Kidney glomerular epithelial cell (primary cell): ENCODE data around the gene MYO5B.

ENCODE experiments used
- DNase-seq: peaks from one replicate; lab custom pipeline; 2025; lab: John Stamatoyannopoulos, UW

The MYO5B gene

DNA sequence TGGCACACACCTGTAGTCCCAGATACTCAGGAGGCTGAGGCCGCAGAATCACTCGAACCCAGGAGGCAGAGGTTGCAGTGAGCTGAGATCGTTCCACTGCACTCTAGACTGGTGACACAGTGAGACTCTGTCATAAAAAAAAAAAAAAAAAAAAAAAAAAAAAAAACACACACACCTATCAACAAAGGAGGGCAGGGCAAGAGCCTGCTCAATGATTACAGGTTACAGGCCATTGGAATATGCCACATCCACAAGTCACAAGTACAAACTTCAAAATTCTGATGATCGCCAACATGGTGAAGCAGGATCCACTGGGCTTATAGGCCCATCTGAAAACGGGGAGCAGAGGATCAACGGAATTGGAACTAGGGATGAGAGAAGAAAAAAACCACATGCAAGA is 6.3 kb downstream of the MYO5B start:
- DNase-seq = no peak

DNA sequence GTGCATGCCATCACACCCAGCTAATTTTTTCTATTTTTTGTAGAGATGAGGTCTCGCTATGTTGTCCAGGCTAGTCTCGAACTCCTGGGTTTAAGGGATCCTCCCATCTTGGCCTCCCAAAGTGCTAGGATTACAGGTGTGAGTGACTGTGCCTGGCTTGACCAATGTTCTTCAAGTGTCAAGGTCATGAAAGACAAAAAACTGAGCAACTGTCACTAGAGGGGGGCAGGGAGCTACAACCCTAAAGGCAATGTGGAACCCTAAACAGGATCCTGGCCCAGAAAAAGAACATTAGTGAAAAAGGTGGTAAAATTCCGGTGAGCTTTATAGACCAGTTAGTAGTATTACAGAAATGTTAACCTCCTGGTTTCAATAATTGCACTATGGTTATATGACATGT is 7.3 kb downstream of the MYO5B start:
- no peak for DNase-seq

DNA sequence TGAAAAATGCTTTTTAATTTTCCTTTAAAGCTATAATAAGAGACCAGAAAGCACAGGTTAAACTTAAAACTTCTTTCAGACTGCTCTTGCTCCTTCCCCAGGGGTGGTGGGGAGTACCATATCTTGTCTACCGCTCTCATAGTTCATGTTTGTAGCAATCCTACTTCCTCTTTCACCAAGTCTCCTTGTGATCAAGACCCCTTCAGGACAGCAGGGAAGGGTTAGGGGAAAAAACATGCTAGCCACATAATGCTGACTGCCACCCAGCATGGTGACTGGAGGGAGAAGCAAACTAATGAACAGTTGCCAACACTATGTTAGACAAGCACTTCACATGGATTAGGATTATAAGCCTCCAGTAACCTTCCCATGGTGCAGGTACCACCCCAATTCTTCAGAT is 8.6 kb downstream of the MYO5B start:
- no peak for DNase-seq

DNA sequence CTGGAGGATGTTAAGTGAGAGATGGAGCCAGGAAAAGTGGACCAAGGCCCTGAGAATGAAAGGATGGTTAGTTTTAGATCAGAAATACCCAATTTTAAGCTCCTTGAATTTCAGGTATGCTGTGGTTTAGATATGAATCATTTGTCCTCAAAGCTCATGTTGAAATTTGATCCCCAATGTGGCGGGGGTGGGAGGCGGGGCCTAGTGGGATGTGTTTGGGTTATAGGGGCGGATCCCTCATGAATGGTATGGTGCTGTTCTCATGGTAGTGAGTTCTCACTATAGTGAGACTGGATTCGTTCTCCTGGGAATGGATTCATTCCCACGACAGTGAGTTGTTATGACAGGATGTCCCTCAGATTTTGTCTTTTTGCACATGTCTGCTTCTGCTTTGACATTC is 11.4 kb downstream of the MYO5B start:
- peak; percentile 71 for DNase-seq

DNA sequence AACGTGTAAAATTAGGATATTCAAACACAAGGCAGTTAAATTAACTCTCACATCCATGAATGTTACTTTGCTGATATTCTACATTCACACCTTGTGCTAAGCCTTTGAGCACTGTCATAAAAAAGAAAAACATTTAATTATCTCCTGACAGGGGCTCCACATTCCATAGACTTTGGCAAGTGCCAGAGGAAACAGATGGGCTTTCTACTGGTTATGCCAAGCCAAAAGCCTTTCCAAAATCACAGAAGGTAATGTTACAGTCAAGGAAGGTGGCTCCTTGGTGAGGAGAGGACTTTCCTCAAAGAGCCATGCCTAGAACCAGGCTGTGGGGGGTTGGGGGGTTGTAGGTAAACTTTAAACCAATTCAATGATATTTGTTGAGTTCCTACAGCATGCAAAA is 12.4 kb downstream of the MYO5B start:
- DNase-seq = no peak

DNA sequence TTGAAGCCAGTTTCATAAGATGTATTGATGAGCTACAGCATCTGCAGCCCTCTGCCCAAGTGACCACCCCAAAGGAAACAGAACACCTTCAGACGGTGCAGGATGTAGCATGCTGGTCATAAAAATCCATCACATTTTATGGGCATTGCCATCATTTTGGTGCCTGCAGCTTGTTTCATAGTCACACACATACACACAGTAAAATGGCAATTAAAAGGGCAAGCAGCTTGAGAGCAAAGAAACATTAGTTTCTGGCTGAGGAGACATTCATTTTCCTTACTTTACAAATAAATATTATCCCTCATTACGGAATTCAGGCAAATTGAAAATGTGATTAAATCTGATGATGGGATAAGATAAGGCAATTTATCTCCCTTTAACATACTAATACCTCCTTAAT is 13.4 kb downstream of the MYO5B start:
- no peak for DNase-seq

DNA sequence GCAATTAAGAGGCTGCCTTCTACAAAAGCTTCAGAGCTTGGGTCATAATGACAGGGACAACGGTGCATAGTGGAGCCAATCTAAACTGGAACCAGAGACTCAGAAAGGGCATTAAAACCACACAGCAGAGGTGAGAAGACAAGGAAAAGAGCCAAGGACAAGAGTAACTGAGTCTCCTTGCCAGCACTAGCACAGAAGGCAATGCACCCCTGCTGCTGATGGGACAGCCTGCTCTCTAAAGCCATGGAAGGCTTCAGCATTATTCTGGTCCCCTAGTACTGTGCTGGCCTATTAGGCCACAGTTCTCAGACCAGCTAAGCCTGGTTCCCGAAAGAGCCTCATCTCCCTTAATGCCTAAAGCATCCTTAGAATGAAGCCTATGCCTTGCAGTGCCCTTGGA is 15.5 kb downstream of the MYO5B start:
- no peak for DNase-seq

DNA sequence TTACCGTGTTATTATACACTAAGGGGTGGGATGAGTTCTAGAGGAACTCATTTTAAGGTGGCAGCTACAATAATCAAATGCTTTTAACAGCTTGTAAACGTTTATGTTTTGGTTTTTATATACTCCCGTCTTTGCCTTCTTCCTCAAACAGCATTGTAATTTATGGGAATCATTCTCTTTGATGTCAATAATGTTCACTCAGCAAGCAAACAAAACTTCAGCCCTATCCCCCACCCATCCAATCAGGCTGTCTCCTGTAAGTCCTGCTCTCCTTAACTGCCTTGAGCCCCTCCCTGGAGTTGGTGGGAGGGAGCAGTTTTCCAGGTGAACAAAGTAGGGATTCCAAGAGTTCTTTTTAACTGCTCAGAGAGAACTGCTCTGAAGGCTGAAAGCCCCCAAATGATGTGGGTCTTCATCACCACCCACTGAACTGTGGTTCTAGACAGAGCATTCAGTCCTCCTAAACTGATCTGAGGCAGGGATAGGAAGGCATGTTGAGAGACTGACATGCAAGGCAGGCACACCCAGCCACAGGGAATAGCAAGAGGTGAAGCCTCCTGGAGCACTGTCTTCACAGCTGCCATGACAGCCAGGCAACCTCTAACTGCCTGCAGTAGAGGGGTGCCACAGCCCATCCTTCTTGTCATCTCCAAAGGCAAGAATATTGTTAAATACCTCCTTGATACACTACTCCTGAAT is 17.5 kb downstream of the MYO5B start:
- no peak for DNase-seq

DNA sequence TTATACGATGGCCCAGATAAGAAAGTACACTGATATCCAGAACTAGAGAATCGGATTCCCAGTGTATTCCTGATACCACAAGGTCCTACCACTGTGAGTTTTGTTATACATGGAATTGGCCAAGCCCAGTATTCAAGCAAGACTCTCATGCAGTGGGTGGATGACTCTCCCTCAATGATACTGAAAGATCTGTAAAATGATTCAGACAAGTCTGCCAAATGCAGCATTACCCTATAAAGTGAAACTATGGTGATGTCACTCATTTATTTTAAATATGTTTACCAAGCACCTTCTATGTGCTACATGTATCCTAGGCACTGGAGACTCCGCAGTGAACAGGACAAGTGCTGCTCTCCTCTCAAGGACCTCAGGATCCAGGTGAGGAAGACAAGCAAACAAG is 22.6 kb downstream of the MYO5B start:
- no peak for DNase-seq

DNA sequence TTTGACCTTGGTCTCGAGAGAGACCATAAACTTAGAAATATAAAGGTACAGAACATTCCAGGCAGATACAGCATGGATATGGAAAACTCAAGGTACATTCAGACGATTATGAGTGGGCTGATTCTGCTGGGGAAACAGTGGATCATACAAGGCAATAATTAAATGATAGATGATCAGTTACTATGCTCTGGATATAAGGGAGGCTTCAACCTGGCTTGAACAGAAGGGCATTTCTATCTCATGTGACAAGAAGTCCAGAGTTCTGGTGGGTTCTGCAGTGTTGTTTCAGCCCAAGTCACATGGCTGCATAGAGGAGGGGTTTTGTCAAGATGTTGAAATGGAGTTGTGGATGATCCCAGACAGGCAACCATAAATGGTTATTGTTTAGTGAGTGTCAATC is 23.5 kb downstream of the MYO5B start:
- DNase-seq = no peak

DNA sequence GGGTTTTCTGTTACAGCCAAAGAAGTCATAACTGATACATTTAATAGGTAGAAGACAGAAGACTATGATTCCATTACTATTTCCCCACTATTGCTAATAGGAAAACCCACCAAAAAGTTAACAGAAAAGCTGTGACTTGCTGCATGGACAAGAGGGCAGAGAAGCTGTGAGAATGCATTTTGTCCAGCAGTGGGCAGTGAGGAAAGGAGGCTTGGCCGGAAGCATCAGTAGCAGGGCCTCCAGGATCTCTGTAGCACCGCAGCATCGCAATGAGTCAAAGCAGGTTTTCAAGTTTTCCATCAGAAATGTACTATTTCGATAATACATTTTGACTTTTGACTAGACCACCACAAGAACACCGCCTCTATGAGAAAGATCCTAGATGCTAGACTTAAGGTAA is 24.9 kb downstream of the MYO5B start:
- no peak for DNase-seq

DNA sequence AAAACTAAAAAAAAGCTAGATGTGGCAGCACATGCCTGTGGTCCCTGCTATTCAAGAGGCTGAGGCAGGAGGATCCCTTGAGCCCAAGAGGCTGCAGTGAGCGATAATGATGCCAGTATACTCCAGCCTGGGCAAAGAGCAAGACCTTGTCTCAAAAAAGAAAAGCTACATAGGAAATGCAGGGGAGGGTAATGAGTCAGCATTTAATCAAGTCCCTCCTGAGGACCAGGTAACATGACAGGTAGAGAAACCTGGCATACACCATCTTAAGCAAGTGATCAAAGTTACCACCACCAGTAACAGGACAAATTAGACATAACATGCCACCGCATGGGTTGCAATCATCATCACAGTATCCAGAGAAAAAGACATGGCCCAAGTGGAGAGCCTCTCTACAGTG is 25.8 kb downstream of the MYO5B start:
- DNase-seq = no peak

DNA sequence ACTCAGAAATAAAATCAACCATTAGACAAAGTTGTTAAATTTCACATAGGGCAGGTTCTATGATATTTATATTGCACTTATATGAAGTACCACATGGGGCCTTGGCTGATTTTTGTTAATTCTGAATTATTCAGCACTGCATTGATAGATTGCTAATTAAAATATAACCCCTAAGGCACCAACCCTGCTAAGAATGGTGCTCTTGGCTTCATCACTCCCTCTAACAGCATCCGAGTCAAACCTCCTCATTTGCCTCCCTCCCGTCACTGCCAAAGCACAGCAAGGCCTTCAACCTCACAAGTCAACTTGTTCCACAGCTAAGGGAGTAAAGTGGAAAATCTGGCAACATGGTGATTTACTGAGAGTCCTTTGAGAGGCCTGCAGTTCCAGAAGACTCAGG is 27.0 kb downstream of the MYO5B start:
- DNase-seq = no peak

DNA sequence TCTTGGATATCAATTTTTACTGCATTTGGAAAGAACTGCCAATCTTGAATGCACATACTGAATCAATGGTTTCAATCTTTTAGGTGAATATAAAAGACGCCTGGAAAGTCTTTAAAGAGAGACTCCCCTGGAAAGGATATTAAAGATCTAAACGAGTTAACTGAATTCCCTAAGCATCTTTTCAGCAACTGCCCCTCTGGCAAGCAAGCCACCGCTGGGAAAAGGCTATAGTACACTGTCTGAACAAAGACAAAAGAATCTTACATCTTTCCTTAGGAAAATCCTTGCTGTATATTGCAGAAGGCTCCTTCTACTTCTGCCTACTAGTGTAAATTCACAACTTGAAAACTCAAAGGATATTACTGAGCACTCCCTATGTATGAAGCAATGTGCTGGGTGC is 28.0 kb downstream of the MYO5B start:
- no peak for DNase-seq

DNA sequence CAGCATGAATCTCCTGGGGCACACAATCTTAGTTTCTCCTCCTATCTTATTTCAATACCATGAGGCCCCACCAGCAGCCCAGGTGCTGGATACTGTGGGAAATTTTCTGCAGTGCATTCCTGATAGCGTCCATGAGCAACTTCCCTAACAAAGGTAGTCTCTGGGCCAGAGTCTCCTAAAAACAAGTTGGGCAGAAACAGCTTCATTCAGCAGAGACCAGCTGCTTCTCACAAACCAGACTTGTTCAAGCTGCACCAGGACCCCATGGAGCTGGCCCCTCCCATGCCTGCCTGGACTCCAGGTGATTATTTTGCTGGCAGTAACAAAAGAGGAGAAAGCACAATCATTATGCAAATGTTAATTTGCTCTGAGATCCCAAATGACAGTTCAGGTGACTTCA is 31.4 kb downstream of the MYO5B start:
- DNase-seq = no peak

DNA sequence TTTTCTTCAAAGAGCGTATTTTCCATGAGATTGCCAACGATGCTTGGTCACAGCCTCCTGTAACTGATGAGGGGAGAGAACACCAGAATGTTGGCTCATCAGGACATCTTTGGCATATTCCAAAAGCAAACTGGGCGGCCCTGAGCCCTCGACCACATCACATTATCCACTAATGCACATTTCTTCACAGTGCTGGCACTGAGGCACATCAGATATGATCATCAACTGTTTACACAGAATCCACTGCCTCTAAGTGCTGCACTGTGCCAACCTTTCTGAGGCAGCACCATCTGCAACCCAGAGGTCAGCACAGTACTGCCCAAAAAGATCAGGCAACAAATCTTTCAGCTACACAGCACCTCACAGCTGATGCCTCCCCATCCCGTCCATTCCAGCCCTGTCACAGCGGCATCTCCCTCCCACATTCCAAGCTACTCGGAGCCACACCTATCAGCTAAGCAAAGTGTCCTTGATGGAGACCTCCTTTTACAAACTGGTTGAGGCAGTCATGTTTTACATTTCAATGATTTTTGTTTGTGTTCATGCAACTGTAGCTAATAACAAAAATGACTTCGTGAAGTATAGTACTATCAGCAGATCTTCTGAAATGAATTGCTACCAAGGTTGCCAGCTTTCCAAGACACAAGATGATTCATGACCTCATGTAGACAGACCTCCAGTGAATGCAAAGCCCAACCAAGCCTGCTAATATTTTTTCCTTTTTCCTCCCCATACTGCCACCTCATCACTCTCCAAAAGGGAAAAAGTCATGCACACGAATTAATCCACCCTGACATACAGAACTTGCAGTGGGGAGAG is 32.3 kb downstream of the MYO5B start:
- peak; percentile 60 for DNase-seq

DNA sequence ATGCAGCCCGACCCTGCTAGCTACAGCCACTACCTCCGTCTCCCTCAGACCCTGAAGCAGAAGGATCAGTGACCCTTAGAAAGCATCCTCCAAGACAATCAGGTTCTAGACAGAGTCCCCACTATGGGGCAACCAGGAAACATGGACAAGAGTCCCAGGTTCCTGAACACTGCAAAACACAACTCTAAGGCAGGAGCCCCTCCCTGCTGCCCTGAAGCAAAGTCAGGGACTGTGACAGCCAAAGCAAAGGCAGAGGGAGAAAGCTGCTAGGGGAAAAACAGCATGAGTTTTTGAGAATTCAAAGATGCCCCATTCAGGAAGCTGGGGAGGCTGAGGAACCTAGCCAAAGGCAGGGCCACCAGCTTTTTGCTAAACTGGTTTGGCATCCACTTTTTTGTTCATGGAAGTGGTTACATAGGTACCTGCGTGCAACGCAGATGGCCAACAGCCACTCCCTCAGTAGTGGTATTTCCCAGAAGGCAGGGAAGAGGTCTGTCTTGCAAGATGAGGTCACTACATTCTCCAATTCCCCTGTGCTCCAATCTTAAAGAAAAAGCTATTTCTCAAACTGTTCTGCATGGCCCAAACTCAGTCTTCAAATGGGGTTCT is 33.2 kb downstream of the MYO5B start:
- DNase-seq = no peak

DNA sequence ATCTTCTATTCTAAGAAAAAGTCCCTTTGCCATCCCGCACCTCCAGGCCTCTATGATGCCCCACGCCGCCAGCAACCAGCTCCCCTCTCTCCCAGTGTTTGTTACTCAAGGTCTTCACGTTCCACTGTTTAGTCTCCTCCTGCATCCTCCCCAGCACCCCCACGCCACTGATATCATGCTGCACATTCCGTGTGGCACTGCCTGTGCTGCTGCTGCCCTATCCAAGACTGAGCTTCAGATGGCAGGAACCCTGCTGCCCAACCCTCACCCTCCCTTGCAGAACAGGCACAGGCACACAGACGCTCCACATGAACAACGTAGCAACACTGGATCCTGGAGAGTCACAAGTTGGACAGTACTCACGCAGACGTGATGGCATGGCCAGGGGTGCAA is 35.3 kb downstream of the MYO5B start:
- DNase-seq = no peak

DNA sequence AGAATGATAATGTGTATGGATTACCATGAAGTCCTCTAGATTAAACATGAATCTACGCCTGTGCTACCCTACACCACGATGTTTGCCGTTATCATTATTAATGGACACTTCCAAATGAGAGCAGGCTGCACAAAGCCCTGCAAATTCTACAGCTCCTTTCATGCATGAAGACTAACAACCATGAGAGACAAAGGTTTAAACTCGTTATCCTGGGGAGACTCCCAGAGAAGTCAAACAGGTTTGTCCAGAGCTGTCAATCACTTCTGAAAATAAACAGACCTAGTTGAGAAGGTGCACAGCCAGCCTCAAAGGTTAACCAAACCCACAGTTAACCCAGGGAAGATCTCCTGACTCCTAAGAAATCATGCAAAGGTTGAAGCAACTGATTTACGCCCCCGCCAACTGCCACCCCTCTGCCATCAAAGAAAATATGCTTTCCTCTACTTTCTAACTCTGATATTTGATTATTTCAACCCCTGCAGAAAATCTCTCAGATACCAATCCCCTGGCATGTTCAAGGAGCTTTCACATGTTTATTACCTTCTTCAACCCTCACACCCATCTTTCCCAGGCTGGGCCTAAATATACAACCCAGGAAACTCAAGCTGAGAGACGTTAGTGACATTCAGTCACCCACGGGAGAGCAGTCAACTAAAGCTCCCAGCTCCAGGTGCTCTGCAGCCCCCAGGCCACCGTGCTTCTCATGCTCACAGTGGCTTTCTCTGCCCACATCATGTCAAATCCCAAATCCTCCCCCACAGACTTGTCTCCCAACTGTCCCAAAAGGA is 35.9 kb downstream of the MYO5B start:
- DNase-seq = peak; percentile 28

DNA sequence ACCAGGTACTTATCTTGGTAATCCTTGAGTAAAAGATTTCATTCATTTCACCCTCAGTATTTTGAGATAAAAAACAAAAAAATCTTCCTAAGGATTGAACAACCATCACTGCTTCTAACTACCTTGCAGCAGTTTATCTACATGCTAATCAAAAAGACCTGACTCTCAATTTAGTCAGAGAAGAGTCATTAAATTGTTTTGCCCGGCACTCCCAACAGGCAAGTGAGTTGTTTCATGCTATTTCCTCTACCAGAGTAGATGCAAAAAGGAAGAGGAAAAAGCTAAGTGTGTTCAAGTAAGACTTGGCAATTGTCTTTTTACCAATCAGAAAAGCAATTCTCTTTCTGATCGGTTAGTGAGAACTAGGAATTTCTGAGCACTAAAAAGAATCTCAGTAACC is 39.5 kb downstream of the MYO5B start:
- DNase-seq = no peak

DNA sequence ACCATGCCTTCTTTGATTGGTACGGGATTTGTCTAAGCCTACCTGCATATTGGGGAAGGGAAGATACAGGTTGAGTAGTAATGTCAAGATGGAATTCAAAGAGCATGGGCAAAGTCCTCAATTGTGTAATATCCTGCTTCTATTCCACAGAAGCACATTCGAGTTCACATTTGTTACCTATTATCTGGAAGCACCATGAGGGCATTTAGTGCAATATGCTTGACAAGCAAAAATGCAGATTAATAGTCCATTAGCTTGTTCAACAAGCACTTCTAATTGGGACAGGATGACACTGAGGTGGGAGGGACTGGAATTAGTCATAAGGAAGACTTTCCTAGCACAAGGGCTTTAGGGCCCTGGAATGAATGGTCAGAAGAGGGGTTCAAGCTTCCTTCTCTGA is 40.5 kb downstream of the MYO5B start:
- DNase-seq = no peak

DNA sequence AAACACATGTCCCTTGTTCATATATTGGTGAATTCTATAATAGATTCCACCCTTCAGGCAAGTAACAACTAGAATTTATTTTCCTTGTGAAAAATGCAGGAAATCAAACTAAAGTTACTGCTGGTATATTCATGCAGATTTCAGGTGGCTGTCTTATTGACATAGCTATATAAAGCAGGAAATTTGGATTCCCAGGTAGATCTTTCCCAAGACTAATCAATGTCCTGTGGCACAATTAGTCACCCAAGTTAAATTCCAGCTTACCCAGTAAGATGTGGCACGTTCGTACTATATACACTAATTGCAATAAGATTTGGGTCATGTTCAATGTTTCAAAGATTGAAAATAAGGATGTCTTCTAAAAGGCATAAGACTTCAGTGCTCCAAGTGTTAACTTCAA is 42.0 kb downstream of the MYO5B start:
- DNase-seq = no peak

DNA sequence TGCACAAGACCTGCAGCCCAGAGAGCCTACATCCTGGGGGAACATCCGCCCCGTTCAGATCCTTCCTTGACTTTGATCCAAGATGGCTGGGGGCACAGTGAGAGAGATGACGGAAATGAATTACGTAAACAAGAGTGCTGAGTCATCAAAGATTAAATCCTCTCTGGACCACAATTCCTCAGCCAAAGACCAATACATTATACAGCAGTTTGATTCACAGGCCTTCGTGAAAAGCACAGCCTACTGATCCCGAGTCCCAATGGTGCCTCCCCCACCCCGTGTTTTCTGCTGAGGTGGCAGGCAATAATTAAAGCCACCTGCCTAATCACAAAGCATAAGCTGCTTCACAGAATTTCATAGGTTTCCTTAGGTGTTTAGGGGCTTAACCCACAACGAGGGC is 43.0 kb downstream of the MYO5B start:
- no peak for DNase-seq
